ENCODE measurements around the gene DGCR2. TPM values are rescaled to one million over a fixed set of nuclear protein-coding genes. Genes with fewer than 3 reads are reported as not detected.

DGCR2 gene
- total and polyA plus RNA-seq, 2 of the 8 experiments (the other 6 are each of a cell fraction or from before 2014, with no cell fraction given) = 42.3 to 62.2 TPM

GRCh38 chr22:19122752-19123492 lies 710 bp upstream of the DGCR2 start:
- Histone ChIP-seq H2AFZ (ENCODE audit: low read length) (peak overlapping the region; percentile 72; the same call in 1 of the 2 replicates), H2BK120ac (replicated peaks; ENCODE audit: low read depth, low read length) (no peak overlapping the region), H3K9me3 (ENCODE audit: insufficient read depth in 2 of 2, low read depth in 1 of 2, low read length in 1 of 2) (no peaks in the 10 kb centered on the region), H3K18ac (ENCODE audit: extremely low read depth, low read length) (peak overlapping the region; percentile 78), H3K23me2 (ENCODE audit: low read depth, low read length) (peaks cover 9% of the 10 kb centered on the region), H3K27me3 (replicated peaks in 1 of 4; ENCODE audit: control insufficient read depth in 3 of 4, extremely low read depth in 1 of 4, insufficient read depth in 3 of 4, low read length in 3 of 4) (no peaks in the 10 kb centered on the region), H3K4ac (replicated peaks; ENCODE audit: insufficient read length, low read depth, low read length) (peak overlapping the region; percentile 44), H2BK20ac (ENCODE audit: low read length) (no peak overlapping the region), H2BK5ac (ENCODE audit: low read depth, low read length) (peak overlapping the region; percentile 48; the same call in 1 of the 2 replicates), H3K79me2 (ENCODE audit: control insufficient read depth in 1 of 2, insufficient read depth in 2 of 2, low read length in 2 of 2) (peaks cover 7 to 38% of the 10 kb centered on the region in 2 experiments), H3K56ac (replicated peaks; ENCODE audit: insufficient read length, low read depth, low read length) (peak overlapping the region; percentile 32), H4K8ac (ENCODE audit: extremely low read depth, insufficient read depth, low read length) (no peak overlapping the region), H2BK15ac (ENCODE audit: low read length) (peak overlapping the region; percentile 61; the same call in 1 of the 2 replicates), H4K91ac (replicated peaks; ENCODE audit: insufficient read length, low read length) (peak overlapping the region; percentile 44), H3K79me1 (ENCODE audit: low read depth, low read length) (peaks cover 19% of the 10 kb centered on the region), H2AK5ac (ENCODE audit: low read depth, low read length) (no peak overlapping the region), H3K4me3 (ENCODE audit: extremely low read depth in 1 of 4, insufficient read depth in 2 of 4, low read depth in 3 of 4, low read length in 4 of 4) (peak overlapping the region; percentile 41 to 98 (median 50)), H3K36me3 (ENCODE audit: control insufficient read depth in 2 of 4, insufficient read depth in 4 of 4, low read length in 3 of 4) (no peaks in the 10 kb centered on the region; a peak in 2 of 8 replicates), H4K20me1 (replicated peaks in 1 of 2; ENCODE audit: control insufficient read depth in 1 of 2, insufficient read depth in 2 of 2, low read length in 2 of 2) (peaks cover 16 to 24% of the 10 kb centered on the region in 2 experiments), H3K23ac (ENCODE audit: insufficient read length) (no peak overlapping the region), H2BK12ac (ENCODE audit: low read depth, low read length) (peak overlapping the region; percentile 75; the same call in 1 of the 2 replicates), H3K27ac (ENCODE audit: low read depth, low read length) (peak overlapping the region; percentile 59), H3K14ac (ENCODE audit: insufficient read length) (no peak overlapping the region), H4K5ac (ENCODE audit: insufficient read length, low read depth, low read length) (peak overlapping the region; percentile 1), H3K9ac (replicated peaks in 1 of 4; ENCODE audit: extremely low read depth in 1 of 4, low read depth in 3 of 4, low read length in 3 of 4) (peak overlapping the region in 3 of 4 experiments; percentile 35 to 45 (median 36); a peak in 5 of 7 replicates), H3K4me1 (replicated peaks in 1 of 4; ENCODE audit: control insufficient read depth in 3 of 4, insufficient read depth in 4 of 4, low read length in 3 of 4) (peaks cover 0 to 9% (median 6%) of the 10 kb centered on the region in 4 experiments; a peak in 5 of 7 replicates), H3K4me2 (ENCODE audit: insufficient read depth in 1 of 2, low read depth in 2 of 2, low read length in 2 of 2) (peak overlapping the region; percentile 50 to 93)
- no peak for TF ChIP-seq CEBPB (IDR thresholded peaks at IDR 0.05; ENCODE audit: low read depth, low read length)
- TF ChIP-seq POLR2AphosphoS5 (IDR thresholded peaks at IDR 0.05; ENCODE audit: low read depth, low read length) = 0 out of 2 replicates have a peak, but pooled peaks have one; percentile 2
- peak; percentile 34 for TF ChIP-seq PHF8 (conservative IDR thresholded peaks at IDR 0.05; ENCODE audit: low read depth, low read length)
- 21% methylated on average over 26 of the region's 27 CpGs; no CpG with 5 or more reads in 1 of the 2 experiments for WGBS, 2 experiments (ENCODE audit: extremely low coverage in 1 of 2, insufficient coverage in 1 of 2, insufficient read length in 1 of 2, insufficient replicate concordance in 2 of 2, low coverage in 1 of 2, low lambda C conversion rate in 2 of 2, missing lambda C conversion rate in 1 of 2)
- ChIA-PET CTCF (ENCODE audit: partially characterized antibody) (interaction anchor here (0.6 to 2.4 kb wide), 7 partner anchors 10 to 1195 kb away, joined by 3 to 8 read pairs (median 4); no protein-coding TSS in a partner anchor), POLR2A (ENCODE audit: partially characterized antibody) (interaction anchor here (0.5 to 3.6 kb wide), 11 partner anchors 10 to 324 kb away, joined by 3 to 21 read pairs (median 5); partner anchors contain the start of genes C22orf39 and ESS2)
- no peak for DNase-seq (ENCODE audit: low read depth in 1 of 2, low spot score in 2 of 2)
- FAIRE-seq = no peak

All from H1 (cell line).